ENCODE results near the gene CHDH. TPM values are rescaled to one million over a fixed set of nuclear protein-coding genes. Genes with fewer than 3 reads are reported as not detected.

Gene CHDH
- total and polyA plus RNA-seq, 2 donors (not counting 1 experiment from before 2014, with no cell fraction given), result 0.03 to 0.37 TPM

DNA sequence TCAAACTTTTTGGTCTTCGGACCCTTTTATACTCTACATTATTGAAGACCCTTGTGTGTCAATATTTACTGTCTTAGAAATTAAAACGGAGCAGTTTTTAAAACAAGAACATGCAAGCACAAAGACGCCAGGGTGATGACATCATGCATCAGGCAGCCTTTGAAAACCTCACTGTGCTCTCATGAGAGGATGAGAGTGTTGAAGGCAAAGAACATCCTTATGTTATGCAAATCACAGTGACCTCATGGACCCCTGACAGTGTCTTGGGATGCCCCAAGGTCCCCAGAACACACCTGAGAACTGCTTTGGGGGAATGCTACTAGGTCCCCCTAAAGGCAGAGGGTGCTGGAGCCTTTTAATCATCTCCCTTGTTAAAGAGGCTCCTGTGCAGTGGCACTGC, 51.6 kb downstream of the CHDH start:
- H3K27ac Mint-ChIP-seq, result no peak overlapping the region
- H3K27me3 ChIP-seq (replicated peaks in 1 of 4; ENCODE audit: control extremely low read depth in 1 of 4, control insufficient read depth in 3 of 4, insufficient read depth in 4 of 4, low read length in 3 of 4), result no peaks in the 10 kb centered on the region
- H3K4me3 Mint-ChIP-seq, result no peak overlapping the region
- H3K4me3 ChIP-seq (ENCODE audit: control extremely low read depth in 1 of 5, extremely low read depth in 1 of 5, insufficient read depth in 1 of 5, low read depth in 2 of 5, low read length in 4 of 5), result no peak overlapping the region
- H2AFZ ChIP-seq (ENCODE audit: insufficient read depth, low read depth, low read length, poor library complexity, severe bottlenecking), result no peak overlapping the region
- ChIA-PET POLR2A (no interaction called here), CTCF (no interaction called here)
- no peaks in the 10 kb centered on the region for H3K4me1 ChIP-seq (ENCODE audit: control insufficient read depth in 2 of 2, insufficient read depth in 2 of 2, low read length in 2 of 2)
- DNase-seq (no peak), ATAC-seq (ENCODE audit: low read depth) (no peak)
- no peaks in the 10 kb centered on the region for H3K79me2 ChIP-seq (ENCODE audit: control insufficient read depth, insufficient read depth, low read length)
- no peaks in the 10 kb centered on the region for H3K9me3 Mint-ChIP-seq (ENCODE audit: insufficient read depth)
- H3K9ac ChIP-seq (ENCODE audit: low read length), result no peak overlapping the region
- H3K36me3 ChIP-seq (replicated peaks in 1 of 2; ENCODE audit: control extremely low read depth in 1 of 2, control insufficient read depth in 1 of 2, extremely low read depth in 1 of 2, insufficient read depth in 2 of 2, low read length in 1 of 2), result no peaks in the 10 kb centered on the region
- no CpG with 5 or more reads among the region's 3 CpGs for WGBS (ENCODE audit: insufficient coverage)
- H3K4me1 Mint-ChIP-seq, result no peaks in the 10 kb centered on the region
- peaks cover 8% of the 10 kb centered on the region for H3K27me3 Mint-ChIP-seq
- H3K9me3 ChIP-seq (ENCODE audit: control extremely low read depth in 1 of 3, control insufficient read depth in 2 of 3, insufficient read depth in 1 of 3, low read length in 2 of 3), result no peaks in the 10 kb centered on the region
- no peak for TF ChIP-seq EZH2 (IDR thresholded peaks at IDR 0.05; ENCODE audit: borderline replicate concordance, insufficient read depth, low read depth, low read length, poor library complexity, severe bottlenecking)
- TF ChIP-seq, protein P1, sequence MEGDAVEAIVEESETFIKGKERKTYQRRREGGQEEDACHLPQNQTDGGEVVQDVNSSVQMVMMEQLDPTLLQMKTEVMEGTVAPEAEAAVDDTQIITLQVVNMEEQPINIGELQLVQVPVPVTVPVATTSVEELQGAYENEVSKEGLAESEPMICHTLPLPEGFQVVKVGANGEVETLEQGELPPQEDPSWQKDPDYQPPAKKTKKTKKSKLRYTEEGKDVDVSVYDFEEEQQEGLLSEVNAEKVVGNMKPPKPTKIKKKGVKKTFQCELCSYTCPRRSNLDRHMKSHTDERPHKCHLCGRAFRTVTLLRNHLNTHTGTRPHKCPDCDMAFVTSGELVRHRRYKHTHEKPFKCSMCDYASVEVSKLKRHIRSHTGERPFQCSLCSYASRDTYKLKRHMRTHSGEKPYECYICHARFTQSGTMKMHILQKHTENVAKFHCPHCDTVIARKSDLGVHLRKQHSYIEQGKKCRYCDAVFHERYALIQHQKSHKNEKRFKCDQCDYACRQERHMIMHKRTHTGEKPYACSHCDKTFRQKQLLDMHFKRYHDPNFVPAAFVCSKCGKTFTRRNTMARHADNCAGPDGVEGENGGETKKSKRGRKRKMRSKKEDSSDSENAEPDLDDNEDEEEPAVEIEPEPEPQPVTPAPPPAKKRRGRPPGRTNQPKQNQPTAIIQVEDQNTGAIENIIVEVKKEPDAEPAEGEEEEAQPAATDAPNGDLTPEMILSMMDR (IDR thresholded peaks at IDR 0.05), result no peak
- no peak overlapping the region for H3K4me2 ChIP-seq (replicated peaks; ENCODE audit: low read depth, low read length, poor library complexity, severe bottlenecking)
- intact Hi-C loops (cut with micrococcal nuclease), result no loop called here
- no peak overlapping the region for H3K27ac ChIP-seq (ENCODE audit: low read length in 2 of 2)
- H4K20me1 ChIP-seq (ENCODE audit: control insufficient read depth, insufficient read depth, low read length, poor library complexity, severe bottlenecking), result no peaks in the 10 kb centered on the region

DNA sequence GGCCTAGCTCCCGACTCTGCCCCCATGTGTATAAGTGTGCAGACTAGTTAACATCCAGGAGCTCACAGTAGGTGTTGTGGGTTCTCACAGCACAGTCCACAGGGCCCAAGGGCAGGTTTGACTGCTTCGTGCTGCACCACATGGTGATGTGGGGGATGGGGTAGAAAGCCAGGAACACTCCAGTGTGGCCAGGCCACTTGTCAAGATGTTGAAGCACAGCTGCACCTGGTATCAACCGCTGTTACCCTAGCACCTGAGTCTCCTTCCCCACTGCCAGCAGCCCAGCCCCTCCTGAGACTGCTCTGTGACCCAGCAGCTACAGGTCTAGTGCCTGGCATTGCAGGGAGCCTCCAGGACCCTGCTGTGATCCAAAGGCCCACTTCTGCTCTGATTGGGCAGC, 53.4 kb downstream of the CHDH start:
- Histone ChIP-seq H3K4me2 (replicated peaks; ENCODE audit: low read depth, low read length, poor library complexity, severe bottlenecking) (no peak overlapping the region), H3K36me3 (replicated peaks in 1 of 2; ENCODE audit: control extremely low read depth in 1 of 2, control insufficient read depth in 1 of 2, extremely low read depth in 1 of 2, insufficient read depth in 2 of 2, low read length in 1 of 2) (no peaks in the 10 kb centered on the region), H3K9me3 (ENCODE audit: control extremely low read depth in 1 of 3, control insufficient read depth in 2 of 3, insufficient read depth in 1 of 3, low read length in 2 of 3) (no peaks in the 10 kb centered on the region), H3K27ac (ENCODE audit: low read length in 2 of 2) (no peak overlapping the region), H2AFZ (ENCODE audit: insufficient read depth, low read depth, low read length, poor library complexity, severe bottlenecking) (no peak overlapping the region), H4K20me1 (ENCODE audit: control insufficient read depth, insufficient read depth, low read length, poor library complexity, severe bottlenecking) (no peaks in the 10 kb centered on the region), H3K27me3 (replicated peaks in 1 of 4; ENCODE audit: control extremely low read depth in 1 of 4, control insufficient read depth in 3 of 4, insufficient read depth in 4 of 4, low read length in 3 of 4) (no peaks in the 10 kb centered on the region), H3K4me3 (ENCODE audit: control extremely low read depth in 1 of 5, extremely low read depth in 1 of 5, insufficient read depth in 1 of 5, low read depth in 2 of 5, low read length in 4 of 5) (no peak overlapping the region), H3K9ac (ENCODE audit: low read length) (no peak overlapping the region), H3K4me1 (ENCODE audit: control insufficient read depth in 2 of 2, insufficient read depth in 2 of 2, low read length in 2 of 2) (no peaks in the 10 kb centered on the region), H3K79me2 (ENCODE audit: control insufficient read depth, insufficient read depth, low read length) (no peaks in the 10 kb centered on the region)
- intact Hi-C loops (cut with micrococcal nuclease), result no loop called here
- DNase-seq (no peak), ATAC-seq (ENCODE audit: low read depth) (no peak)
- WGBS (ENCODE audit: insufficient coverage), result 80% methylated on average over 3 of the region's 3 CpGs
- Mint-ChIP-seq H3K4me3 (no peak overlapping the region), H3K9me3 (ENCODE audit: insufficient read depth) (no peaks in the 10 kb centered on the region), H3K27ac (no peak overlapping the region), H3K4me1 (no peaks in the 10 kb centered on the region), H3K27me3 (peaks cover 10% of the 10 kb centered on the region)
- TF ChIP-seq, protein P1 (IDR thresholded peaks at IDR 0.05), result no peak
- no peak for TF ChIP-seq EZH2 (IDR thresholded peaks at IDR 0.05; ENCODE audit: borderline replicate concordance, insufficient read depth, low read depth, low read length, poor library complexity, severe bottlenecking)
- ChIA-PET POLR2A (no interaction called here), CTCF (no interaction called here)

All from B cell (primary cell).